BJ (cell line): ENCODE data around the gene ZBTB24. TPM values are rescaled to one million over a fixed set of nuclear protein-coding genes. Genes with fewer than 3 reads are reported as not detected.

ENCODE experiments used
- CTCF ChIA-PET: fragments of 350-600 bp; formaldehyde crosslinking; extraction: SDS; loops from one replicate; lab custom pipeline; 2021; ENCODE audit warnings: antibody characterized with exemption, inconsistent platforms; lab: Yijun Ruan, JAX
- POLR2A ChIA-PET: fragments of 300-600 bp; sonication (Branson Sonifier 250); formaldehyde crosslinking; extraction: SDS; loops from one replicate; lab custom pipeline; 2021; ENCODE audit warnings: antibody characterized with exemption; lab: Charles Lee
- DNase-seq: peaks from one replicate; pipeline ENCODE4 v3.0.0-alpha.2; 2011; ENCODE audit warnings: low read depth
- H3K27me3 ChIP-seq: 2 replicates; pipeline ENCODE4 v1.6.0; 2011; ENCODE audit warnings: low read length; ENCODE audit not compliant: control insufficient read depth, insufficient read depth
- H3K36me3 ChIP-seq: 2 replicates; pipeline ENCODE4 v1.5.1; 2011; ENCODE audit warnings: low read length; ENCODE audit not compliant: control insufficient read depth, insufficient read depth
- H3K4me3 ChIP-seq: 2 replicates; pipeline ENCODE4 v1.5.1; 2011; ENCODE audit warnings: low read depth, mild to moderate bottlenecking, control low read depth, low read length
- CTCF ChIP-seq: IDR thresholded peaks from 2 replicates; pipeline ENCODE4 v1.5.1; 2011; ENCODE audit warnings: low read depth, mild to moderate bottlenecking, control low read depth, inconsistent platforms, low read length, moderate library complexity; ENCODE audit not compliant: insufficient read depth
- polyA plus RNA-seq: library from polyadenylated mRNA; depleted of rRNA; stranded (reverse); fragments of >200 nt; gene quantifications from 2 replicates; pipeline ENCODE4 v1.2.3, GENCODE V29; 2011

ZBTB24 gene
- polyA plus RNA-seq, 1 experiment: 3.0 TPM

GRCh38 chr6:109478222-109478805 lies 4.7 kb downstream of the ZBTB24 start:
- ChIA-PET POLR2A (interaction anchor here (0.7 kb wide), 1 partner anchor 23 kb away, joined by 16 read pairs; the partner anchor contains the start of gene MICAL1), CTCF (interaction anchor here (0.6 to 1.1 kb wide), 2 partner anchors 32 to 429 kb away, joined by 3 to 4 read pairs; no protein-coding TSS in a partner anchor)
- DNase-seq: peak; percentile 61
- Histone ChIP-seq H3K36me3 (peaks cover 6% of the 10 kb centered on the region; the same call in 1 of the 2 replicates), H3K27me3 (no peaks in the 10 kb centered on the region), H3K4me3 (no peak overlapping the region)
- TF ChIP-seq CTCF: no peak

- ChIA-PET CTCF (interaction anchor here (1.1 kb wide), 1 partner anchor 33 kb away, joined by 3 read pairs; no protein-coding TSS in a partner anchor), POLR2A (no interaction called here)
- no peaks in the 10 kb centered on the region for H3K27me3 ChIP-seq
- TF ChIP-seq CTCF: no peak
- peaks cover 9% of the 10 kb centered on the region for H3K36me3 ChIP-seq
- DNase-seq: no peak
- no peak overlapping the region for H3K4me3 ChIP-seq
Observed at GRCh38 chr6:109477725-109478124, 5.3 kb downstream of the ZBTB24 start.

GRCh38 chr6:109477184-109477583 lies 5.8 kb downstream of the ZBTB24 start:
- no peak for TF ChIP-seq CTCF
- H3K36me3 ChIP-seq: peaks cover 14% of the 10 kb centered on the region
- CTCF ChIA-PET: no interaction called here
- H3K27me3 ChIP-seq: no peaks in the 10 kb centered on the region
- no peak overlapping the region for H3K4me3 ChIP-seq
- POLR2A ChIA-PET: no interaction called here
- no peak for DNase-seq

GRCh38 chr6:109475625-109476024 lies 7.4 kb downstream of the ZBTB24 start:
- Histone ChIP-seq H3K4me3 (no peak overlapping the region), H3K36me3 (peaks cover 13% of the 10 kb centered on the region), H3K27me3 (no peaks in the 10 kb centered on the region)
- ChIA-PET POLR2A (interaction anchor here (0.6 kb wide), 1 partner anchor 564 kb away, joined by 3 read pairs; no protein-coding TSS in a partner anchor), CTCF (interaction anchor here (1.0 kb wide), 1 partner anchor 13 kb away, joined by 4 read pairs; no protein-coding TSS in a partner anchor)
- no peak for DNase-seq
- no peak for TF ChIP-seq CTCF

- Histone ChIP-seq H3K27me3 (no peaks in the 10 kb centered on the region), H3K4me3 (no peak overlapping the region), H3K36me3 (peaks cover 17% of the 10 kb centered on the region)
- ChIA-PET POLR2A (no interaction called here), CTCF (no interaction called here)
- no peak for TF ChIP-seq CTCF
- no peak for DNase-seq
Observed at GRCh38 chr6:109474995-109475394, 8.0 kb downstream of the ZBTB24 start.
